ENCODE measurements around the gene HEPN1. TPM values are rescaled to one million over a fixed set of nuclear protein-coding genes. Genes with fewer than 3 reads are reported as not detected.

The HEPN1 gene
- total RNA-seq = under 1 TPM in 1 of 7 donors, not detected in 6; 0.25 TPM
- not detected for polyA plus RNA-seq
- long read RNA-seq, donor 1 = 0 reads
- long read RNA-seq, donor 2, partial matches to known transcripts = 0 of 1 reads
- long read RNA-seq, donor 2, other reads (novel, unspliced or antisense) = 0 of 1 reads

DNA sequence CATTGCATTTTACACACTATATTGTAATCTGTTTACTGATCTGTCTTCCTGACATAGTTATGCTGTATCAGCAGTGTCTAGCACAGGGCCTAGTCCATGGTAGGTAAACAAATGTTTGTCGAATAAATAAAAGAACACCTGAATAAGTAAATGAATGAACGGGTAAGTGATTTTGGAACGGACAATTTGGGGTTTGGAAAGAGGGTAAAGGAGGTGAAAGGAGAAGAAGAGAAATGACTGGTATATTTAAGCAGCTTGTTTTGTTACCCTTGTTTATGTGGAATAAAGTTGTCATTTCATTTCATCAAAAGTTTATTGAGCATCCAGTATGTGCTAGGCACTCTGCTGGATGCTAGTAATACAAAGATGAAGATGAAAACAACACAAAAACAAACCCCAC is at the start of gene HEPN1:
Gene HEPN1 (plus strand): TSS at position 301 of the 400 bp plus-strand sequence.
- WGBS, 5 donors = 91 to 97% (median 95%) methylated on average over 3 of the region's 3 CpGs
- DNase-seq = no peak
- H3K27ac ChIP-seq = peak within 1 kb of the TSS in 1 of 8 donors; percentile 81
- H3K27me3 ChIP-seq (replicated peaks in 1 of 7) = peaks cover 0 to 16% (median 7%) of the 10 kb centered on the region in 7 donors
- H3K9me3 ChIP-seq = no peaks in the 10 kb centered on the region
- intact Hi-C loops (cut with DNase I; ENCODE audit: low total_unique reads) = no loop called here
- no peak for TF ChIP-seq POLR2AphosphoS5 (IDR thresholded peaks at IDR 0.05)
- TF ChIP-seq POLR2A (IDR thresholded peaks at IDR 0.05) = no peak
- TF ChIP-seq, protein P1, sequence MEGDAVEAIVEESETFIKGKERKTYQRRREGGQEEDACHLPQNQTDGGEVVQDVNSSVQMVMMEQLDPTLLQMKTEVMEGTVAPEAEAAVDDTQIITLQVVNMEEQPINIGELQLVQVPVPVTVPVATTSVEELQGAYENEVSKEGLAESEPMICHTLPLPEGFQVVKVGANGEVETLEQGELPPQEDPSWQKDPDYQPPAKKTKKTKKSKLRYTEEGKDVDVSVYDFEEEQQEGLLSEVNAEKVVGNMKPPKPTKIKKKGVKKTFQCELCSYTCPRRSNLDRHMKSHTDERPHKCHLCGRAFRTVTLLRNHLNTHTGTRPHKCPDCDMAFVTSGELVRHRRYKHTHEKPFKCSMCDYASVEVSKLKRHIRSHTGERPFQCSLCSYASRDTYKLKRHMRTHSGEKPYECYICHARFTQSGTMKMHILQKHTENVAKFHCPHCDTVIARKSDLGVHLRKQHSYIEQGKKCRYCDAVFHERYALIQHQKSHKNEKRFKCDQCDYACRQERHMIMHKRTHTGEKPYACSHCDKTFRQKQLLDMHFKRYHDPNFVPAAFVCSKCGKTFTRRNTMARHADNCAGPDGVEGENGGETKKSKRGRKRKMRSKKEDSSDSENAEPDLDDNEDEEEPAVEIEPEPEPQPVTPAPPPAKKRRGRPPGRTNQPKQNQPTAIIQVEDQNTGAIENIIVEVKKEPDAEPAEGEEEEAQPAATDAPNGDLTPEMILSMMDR (IDR thresholded peaks at IDR 0.05 in 8 of 11, conservative IDR thresholded peaks at IDR 0.05 in 3 of 11) = no peak
- H3K4me1 ChIP-seq = peaks cover 0 to 16% (median 10%) of the 10 kb centered on the region in 6 donors
- no peak within 1 kb of the TSS for H3K4me3 ChIP-seq
- H3K36me3 ChIP-seq = no peaks in the 10 kb centered on the region

DNA sequence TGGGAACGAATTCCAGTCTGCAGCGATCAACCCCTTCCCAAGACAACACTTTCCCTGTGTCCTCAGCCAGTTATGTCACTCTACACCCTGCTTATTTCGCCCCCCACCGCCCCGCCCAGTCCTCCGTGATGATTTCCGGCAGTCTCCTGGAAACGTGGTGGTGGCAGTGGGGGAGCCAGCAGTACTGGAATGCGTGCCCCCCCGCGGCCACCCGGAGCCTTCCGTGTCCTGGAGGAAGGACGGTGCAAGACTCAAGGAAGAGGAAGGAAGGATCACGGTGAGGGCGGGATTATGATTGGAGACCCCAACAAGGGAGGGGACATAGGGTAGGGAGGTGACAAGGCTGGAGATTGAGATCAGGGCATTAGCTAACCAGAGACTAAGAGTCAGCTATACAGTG is 49.7 kb upstream of the HEPN1 start:
- TF ChIP-seq, protein P1 (IDR thresholded peaks at IDR 0.05 in 8 of 11, conservative IDR thresholded peaks at IDR 0.05 in 3 of 11) = no peak
- no peak for TF ChIP-seq POLR2AphosphoS5 (IDR thresholded peaks at IDR 0.05)
- no peak for TF ChIP-seq POLR2A (IDR thresholded peaks at IDR 0.05)
- H3K4me1 ChIP-seq = peaks cover 12 to 50% (median 35%) of the 10 kb centered on the region in 6 donors
- intact Hi-C loops (cut with DNase I; ENCODE audit: low total_unique reads) = no loop called here
- H3K27me3 ChIP-seq (replicated peaks in 1 of 7) = peaks cover 8 to 100% (median 76%) of the 10 kb centered on the region in 7 donors
- peak overlapping the region in 1 of 8 donors; percentile 23 for H3K4me3 ChIP-seq
- no peak for DNase-seq
- no peaks in the 10 kb centered on the region for H3K36me3 ChIP-seq
- no peaks in the 10 kb centered on the region for H3K9me3 ChIP-seq
- 2 to 8% (median 4%) methylated on average over 16 of the region's 16 CpGs for WGBS, 5 donors
- H3K27ac ChIP-seq = no peak overlapping the region

DNA sequence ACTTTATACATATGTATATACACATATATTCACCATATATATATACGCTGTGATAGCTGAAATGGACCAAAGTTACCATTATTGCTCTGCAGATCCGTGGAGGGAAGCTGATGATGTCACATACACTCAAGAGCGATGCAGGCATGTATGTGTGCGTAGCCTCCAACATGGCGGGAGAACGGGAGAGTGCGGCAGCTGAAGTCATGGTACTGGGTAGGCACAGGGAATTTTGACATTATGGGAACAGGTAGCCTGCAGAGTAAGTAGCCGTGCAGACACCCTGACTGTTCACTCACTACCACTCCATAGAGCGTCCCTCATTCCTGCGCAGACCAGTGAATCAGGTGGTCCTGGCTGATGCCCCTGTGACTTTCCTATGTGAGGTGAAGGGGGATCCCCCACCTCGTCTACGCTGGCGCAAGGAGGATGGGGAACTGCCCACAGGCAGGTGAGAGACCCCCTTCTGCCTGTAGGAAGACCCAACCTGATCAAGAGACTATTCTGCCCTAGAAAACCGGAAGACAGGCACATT is 49.1 kb upstream of the HEPN1 start:
- peaks cover 4 to 100% (median 70%) of the 10 kb centered on the region in 7 donors for H3K27me3 ChIP-seq (replicated peaks in 1 of 7)

DNA sequence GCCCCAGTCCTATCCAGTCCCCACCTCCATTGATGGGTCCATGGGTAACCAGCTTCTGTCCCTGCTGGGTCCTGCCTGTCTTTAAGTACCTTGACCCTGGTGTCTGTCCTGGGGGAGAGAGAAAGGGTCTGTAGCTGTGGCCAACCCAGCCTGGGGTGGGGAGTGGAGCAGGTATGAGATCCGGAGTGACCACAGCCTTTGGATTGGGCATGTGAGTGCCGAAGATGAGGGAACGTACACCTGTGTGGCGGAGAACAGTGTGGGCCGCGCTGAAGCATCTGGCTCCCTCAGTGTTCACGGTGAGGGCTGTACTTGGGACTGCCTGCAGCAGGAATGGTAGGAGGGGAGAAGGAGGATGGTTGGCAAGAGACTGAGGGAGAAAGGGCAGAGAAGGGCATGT is 48.6 kb upstream of the HEPN1 start:
- DNase-seq = no peak
- peaks cover 2 to 100% (median 65%) of the 10 kb centered on the region in 7 donors for H3K27me3 ChIP-seq (replicated peaks in 1 of 7)
- H3K4me1 ChIP-seq = peaks cover 12 to 40% (median 28%) of the 10 kb centered on the region in 6 donors
- H3K27ac ChIP-seq = no peak overlapping the region
- TF ChIP-seq POLR2A (IDR thresholded peaks at IDR 0.05) (no peak), POLR2AphosphoS5 (IDR thresholded peaks at IDR 0.05) (no peak)
- TF ChIP-seq, protein P1 (IDR thresholded peaks at IDR 0.05 in 8 of 11, conservative IDR thresholded peaks at IDR 0.05 in 3 of 11) = no peak
- 57 to 67% (median 65%) methylated on average over 7 of the region's 7 CpGs for WGBS, 5 donors
- intact Hi-C loops (cut with DNase I; ENCODE audit: low total_unique reads) = no loop called here
- no peaks in the 10 kb centered on the region for H3K9me3 ChIP-seq
- H3K4me3 ChIP-seq = no peak overlapping the region
- H3K36me3 ChIP-seq = no peaks in the 10 kb centered on the region

More for the DNA sequence above, 49.1 kb upstream of the HEPN1 start:
- WGBS, 5 donors = 55 to 69% (median 60%) methylated on average over 7 to 14 of the region's 14 CpGs
- Histone ChIP-seq H3K4me3 (no peak overlapping the region), H3K4me1 (peaks cover 12 to 45% (median 32%) of the 10 kb centered on the region in 6 donors), H3K27ac (no peak overlapping the region), H3K9me3 (no peaks in the 10 kb centered on the region), H3K36me3 (no peaks in the 10 kb centered on the region)
- intact Hi-C loops (cut with DNase I; ENCODE audit: low total_unique reads) = no loop called here
- TF ChIP-seq POLR2A (IDR thresholded peaks at IDR 0.05) (no peak), POLR2AphosphoS5 (IDR thresholded peaks at IDR 0.05) (no peak)
- TF ChIP-seq, protein P1 (IDR thresholded peaks at IDR 0.05 in 8 of 11, conservative IDR thresholded peaks at IDR 0.05 in 3 of 11) = no peak
- DNase-seq = no peak
